NCI-H2081 treated with DMSO at 0.1 percent for 48 hours (cell line): ENCODE measurements around the gene SUSD6.
"Not testable (repeated sequence)": the region's sequence is repeated elsewhere in the genome, so short reads cannot be mapped to it uniquely, and the experiment has no call there.

ENCODE experiments used
- DNase-seq: peaks from one replicate; lab custom pipeline; 2025; lab: John Stamatoyannopoulos, UW

SUSD6 gene

DNA sequence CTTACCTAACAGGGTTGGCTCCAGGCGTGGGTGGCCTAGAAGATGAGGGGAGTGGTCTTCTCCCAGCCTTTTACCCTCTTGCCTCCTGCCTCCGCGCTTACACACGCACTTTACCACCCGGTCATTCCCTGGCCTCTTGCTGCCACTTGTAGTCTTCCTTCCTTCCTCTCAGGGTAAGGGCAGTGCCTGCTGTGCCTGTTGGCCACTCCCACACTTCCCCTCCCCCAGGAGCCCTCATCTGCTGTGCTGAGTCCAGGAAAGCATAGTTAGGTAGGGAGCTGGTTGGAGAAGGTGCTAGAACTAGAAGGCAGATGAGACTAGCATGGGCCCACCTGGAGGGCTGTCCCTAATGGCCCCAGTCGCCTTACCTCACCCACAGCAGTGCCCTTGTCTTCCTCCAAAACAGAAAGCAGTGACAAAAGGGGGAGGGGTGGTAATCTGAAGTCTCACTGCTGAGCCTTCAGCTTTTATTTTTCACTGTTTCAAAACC lies 101.2 kb downstream of the SUSD6 start:
- no peak for DNase-seq

GRCh38 chr14:69713209-69713781 lies 101.9 kb downstream of the SUSD6 start:
- DNase-seq: peak; percentile 64

DNA sequence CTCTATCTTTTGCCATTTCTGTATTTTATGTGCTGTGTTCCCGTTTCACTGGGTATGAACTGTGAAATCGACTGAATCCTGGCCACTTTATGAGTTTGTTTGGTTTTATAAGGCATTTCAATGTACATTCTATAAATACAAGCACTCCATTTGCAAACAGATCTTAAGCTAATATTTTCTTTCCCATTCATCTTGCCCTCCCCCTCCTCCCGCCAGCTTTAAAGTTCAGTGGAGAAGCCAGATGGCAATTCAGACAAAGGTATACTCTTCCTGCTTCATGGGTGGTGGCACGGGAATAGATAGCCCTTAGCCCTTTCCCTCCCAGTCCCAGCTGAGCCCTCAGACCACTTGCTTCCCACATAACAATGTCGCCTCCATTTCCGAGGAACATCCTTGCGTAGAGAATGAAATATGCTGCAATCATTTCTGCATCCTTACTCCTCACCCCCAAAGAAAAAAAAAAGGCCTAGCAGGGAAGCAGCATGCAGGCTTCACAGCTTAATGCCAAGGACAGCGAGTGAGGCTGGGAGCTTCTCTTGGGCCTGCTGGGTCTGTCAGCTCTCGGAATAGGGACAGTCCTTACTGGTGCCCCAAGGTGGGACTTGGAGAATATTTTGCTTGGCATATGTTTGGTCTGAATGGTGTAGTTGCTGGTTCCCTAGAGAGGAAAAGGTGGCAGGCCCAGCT lies 102.7 kb downstream of the SUSD6 start:
- DNase-seq: peak; percentile 82

- DNase-seq: peak; percentile 89
Measured at GRCh38 chr14:69715725-69716477, 104.5 kb downstream of the SUSD6 start.

DNA sequence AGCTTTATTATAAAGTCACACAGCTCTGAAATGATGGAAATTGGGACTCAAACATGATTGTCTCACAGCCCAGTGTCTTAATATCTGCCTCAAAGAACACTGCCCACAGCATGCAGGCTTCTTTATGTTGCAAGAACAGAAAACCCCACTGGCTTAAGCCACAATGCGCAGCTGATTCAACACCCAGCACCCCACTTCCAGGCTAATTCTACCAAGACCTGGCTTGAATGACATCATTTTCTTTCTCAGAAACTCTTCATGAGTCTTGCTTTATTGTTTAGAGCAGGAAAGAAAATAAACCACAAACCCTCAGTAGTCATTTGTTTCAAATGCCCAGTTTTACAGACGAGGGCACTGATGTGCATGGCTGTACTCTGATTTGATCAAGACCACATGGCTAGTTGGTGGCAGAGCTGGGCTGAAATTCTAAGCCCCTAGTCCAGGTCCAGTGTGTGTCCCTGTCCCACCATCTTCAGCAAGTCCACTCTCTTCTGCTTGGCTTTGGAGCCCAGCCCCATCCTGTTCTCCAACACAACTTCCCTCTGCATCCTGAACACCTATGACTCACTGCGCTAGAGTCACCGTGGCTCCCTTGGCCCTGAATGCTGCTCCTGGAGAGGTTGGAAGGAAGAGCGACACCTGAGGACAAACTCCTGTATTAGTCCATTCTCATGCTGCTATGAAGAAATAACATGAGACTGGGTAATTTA lies 105.2 kb downstream of the SUSD6 start:
- no peak for DNase-seq

GRCh38 chr14:69718614-69719013 lies 107.2 kb downstream of the SUSD6 start:
- not testable (repeated sequence) for DNase-seq

DNA sequence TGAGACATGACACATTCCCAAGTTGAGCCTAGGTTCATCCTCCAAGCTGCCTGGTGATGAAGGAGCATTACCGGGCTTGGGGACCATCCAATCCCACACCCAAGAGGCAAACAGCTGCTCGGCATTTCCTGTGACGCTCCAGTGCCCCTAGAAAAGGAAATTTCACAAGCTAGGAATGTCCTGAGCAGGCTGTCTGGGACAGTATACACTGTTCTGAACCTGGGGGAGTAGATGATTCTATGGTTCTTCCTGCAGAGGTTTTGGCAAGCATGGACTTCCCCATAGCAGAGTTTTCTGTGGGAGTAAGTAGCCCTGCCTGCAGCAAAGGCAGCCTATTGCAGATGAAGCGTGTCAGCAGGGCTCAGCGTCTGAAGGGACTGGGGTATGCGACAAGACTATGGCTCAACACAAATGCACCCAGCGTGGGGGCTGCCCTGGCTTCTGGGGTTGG lies 108.1 kb downstream of the SUSD6 start:
- no peak for DNase-seq

GRCh38 chr14:69720912-69721311 lies 109.5 kb downstream of the SUSD6 start:
- DNase-seq: no peak

GRCh38 chr14:69726761-69727511 lies 115.5 kb downstream of the SUSD6 start:
- DNase-seq: peak; percentile 31

DNA sequence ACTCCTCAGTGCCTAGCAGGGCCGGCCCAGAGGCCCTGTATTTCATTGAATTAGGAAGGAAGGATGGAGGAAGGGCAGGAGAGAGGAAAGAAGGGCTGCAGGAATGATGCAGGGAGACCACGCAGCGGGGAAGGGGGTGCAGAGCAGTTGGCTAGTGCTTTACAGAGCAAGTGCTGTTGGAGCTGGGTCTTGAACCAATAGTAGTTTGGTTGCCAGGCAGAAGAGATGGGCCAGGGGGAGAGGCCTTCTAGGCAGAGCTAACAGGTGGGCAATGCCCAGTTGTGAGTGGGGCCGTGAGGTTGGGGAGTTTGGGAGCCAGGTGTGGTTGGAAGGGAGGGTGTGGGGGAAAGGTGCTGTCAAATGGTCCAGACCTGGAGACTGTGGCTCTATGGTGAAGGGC lies 116.5 kb downstream of the SUSD6 start:
- DNase-seq: no peak

DNA sequence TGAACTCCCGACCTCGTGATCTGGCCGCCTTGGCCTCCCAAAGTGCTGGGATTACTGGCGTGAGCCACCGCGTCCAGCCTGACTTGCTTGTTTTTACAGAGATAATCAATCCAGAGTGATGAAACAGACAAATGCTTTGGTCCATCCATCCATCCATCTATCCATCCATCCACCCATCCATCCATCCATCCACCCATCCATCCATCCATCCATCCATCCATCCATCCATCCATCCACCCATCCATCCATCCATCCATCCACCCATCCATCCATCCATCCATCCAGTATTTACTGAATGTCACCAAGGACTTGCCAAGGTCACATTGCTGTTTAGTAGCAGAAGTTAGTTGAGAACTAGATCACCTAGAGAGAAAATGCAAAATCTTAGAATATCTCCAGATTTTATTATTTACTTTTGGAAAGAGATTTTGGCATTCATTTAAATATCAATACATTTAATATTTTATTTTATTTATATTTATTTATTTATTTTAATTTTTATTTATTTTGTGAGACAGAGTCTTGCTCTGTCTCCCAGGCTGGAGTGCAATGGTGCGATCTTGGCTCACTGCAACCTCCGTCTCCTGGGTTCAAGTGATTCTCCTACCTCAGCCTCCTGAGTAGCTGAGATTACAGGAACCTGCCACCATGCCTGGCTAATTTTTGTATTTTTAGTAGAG lies 120.7 kb downstream of the SUSD6 start:
- not testable (repeated sequence) for DNase-seq

- DNase-seq: not testable (repeated sequence)
Measured at GRCh38 chr14:69736405-69736804, 125.0 kb downstream of the SUSD6 start.

GRCh38 chr14:69741055-69741454 lies 129.7 kb downstream of the SUSD6 start:
- no peak for DNase-seq

- DNase-seq: no peak
Measured at GRCh38 chr14:69749956-69750355, 138.6 kb downstream of the SUSD6 start.

GRCh38 chr14:69750495-69750894 lies 139.1 kb downstream of the SUSD6 start:
- no peak for DNase-seq

DNA sequence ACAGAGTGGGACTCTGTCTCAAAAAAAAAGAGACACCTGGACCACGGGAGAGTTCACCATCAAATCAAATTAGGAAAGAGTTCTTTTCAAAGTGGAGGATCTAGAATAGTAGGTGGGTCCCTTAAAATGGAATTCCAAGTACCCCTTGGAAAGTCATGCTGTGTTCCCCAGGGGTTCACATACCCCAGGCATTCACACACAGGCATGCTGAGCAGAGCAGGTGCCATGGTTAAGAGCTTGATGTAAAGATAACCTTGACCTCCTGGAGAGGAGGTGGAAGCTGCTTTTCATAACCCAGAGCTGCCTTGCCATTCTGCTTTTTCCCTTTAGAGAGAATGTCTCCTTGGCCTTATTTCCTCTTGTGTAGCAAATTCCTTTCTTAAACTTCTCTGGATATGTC lies 141.4 kb downstream of the SUSD6 start:
- no peak for DNase-seq

GRCh38 chr14:69753860-69754259 lies 142.5 kb downstream of the SUSD6 start:
- no peak for DNase-seq

DNA sequence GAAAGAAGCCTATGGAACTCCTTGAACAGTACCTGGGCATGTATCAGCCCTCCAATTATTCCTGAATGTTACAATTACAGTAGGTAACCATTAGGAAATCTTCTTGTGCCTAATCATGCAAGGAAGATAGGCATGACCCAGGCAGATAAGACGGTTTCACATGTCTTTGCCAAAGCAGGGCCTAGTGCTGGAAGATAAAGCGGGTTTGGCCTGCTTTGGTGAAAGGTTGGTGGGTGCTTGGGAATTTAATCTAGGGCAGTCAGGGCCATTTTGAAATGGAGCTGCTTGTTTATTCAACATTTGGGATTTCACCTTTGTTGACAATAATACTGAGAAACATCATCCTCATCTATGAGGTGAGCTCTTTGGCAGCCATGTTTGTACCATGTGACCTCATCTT lies 143.1 kb downstream of the SUSD6 start:
- DNase-seq: no peak

GRCh38 chr14:69755296-69755695 lies 143.9 kb downstream of the SUSD6 start:
- no peak for DNase-seq

- no peak for DNase-seq
Measured at GRCh38 chr14:69755784-69756183, 144.4 kb downstream of the SUSD6 start.

GRCh38 chr14:69756298-69756697 lies 144.9 kb downstream of the SUSD6 start:
- DNase-seq: no peak
